Hepatocyte (in vitro differentiated cells): ENCODE measurements around the gene SRGAP2B.
"Not testable (repeated sequence)": the region's sequence is repeated elsewhere in the genome, so short reads cannot be mapped to it uniquely, and the experiment has no call there.

Experiments used
- CTCF ChIP-seq: fragments of 200-600 bp; sonication (generic); IDR thresholded peaks from 2 replicates; pipeline ENCODE4 v1.5.1; 2016; ENCODE audit warnings: antibody characterized with exemption, mild to moderate bottlenecking; ENCODE audit not compliant: poor library complexity
- EZH2 ChIP-seq: fragments of 200-600 bp; sonication (generic); IDR thresholded peaks from 2 replicates; pipeline ENCODE4 v1.6.1; 2016; ENCODE audit warnings: antibody characterized with exemption, mild to moderate bottlenecking, borderline replicate concordance
- EZH2phosphoT487 ChIP-seq: fragments of 200-600 bp; sonication (generic); IDR thresholded peaks from one replicate; pipeline ENCODE4 v1.6.1; 2018; ENCODE audit warnings: antibody characterized with exemption, mild to moderate bottlenecking, low read depth, moderate library complexity; ENCODE audit not compliant: unreplicated experiment, severe bottlenecking

- TF ChIP-seq CTCF, EZH2, EZH2phosphoT487: not testable (repeated sequence)
Measured at GRCh38 chr1:144923640-144924039, 171.5 kb downstream of the SRGAP2B start.
